Activated CD4-positive, alpha-beta T cell treated with anti-CD3 and anti-CD28 coated beads for 48 hours (primary cell): ENCODE measurements around the gene SLC27A1.
"Not testable (repeated sequence)": the region's sequence is repeated elsewhere in the genome, so short reads cannot be mapped to it uniquely, and the experiment has no call there.

Source experiments
- DNase-seq: peaks from one replicate; pipeline ENCODE4 v3.0.0-alpha.2; 2020

Gene SLC27A1

DNA sequence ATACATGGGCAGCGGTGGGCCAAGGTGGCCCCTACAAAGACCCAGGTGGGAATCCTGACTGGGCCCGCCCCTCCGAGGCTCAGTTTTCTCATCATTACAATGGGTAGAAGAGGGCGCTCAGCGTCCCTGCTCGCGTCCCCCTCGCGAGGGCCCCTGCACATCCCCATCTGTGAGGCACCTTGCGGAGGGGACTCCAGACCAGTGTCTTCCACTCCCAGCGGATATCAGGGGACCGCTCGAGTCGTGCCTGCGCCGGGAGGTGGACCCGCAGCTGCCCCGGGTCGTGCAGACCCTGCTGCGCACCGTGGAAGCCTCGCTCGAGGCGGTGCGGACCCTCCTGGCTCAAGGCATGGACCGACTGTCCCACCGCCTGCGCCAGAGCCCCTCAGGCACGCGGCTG, 69.8 kb downstream of the SLC27A1 start:
- no peak for DNase-seq

DNA sequence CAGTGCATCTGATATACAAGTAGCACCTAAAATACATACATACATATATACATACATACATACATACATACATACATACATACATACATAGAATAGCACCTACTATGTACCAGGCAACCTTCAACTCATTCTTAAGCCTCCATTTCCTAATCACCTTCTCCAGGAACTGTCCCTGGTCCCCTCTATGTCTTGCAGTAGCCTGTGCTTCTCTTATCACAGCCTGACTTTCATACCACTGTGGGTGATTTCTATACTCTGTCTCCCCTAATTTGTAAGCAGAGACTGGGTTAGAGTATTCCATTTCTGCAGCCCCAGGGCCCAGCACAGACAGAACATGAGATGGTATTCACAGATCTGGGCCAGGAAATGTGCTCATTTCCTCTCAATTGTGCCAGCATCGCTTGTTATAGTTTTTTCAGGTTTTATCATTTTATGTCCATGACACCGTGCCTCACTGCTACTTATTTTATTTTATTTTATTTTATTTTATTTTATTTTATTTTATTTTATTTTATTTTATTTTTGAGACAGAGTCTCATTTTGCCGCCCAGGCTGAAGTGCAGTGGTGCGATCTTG, 70.9 kb downstream of the SLC27A1 start:
- no peak for DNase-seq

DNA sequence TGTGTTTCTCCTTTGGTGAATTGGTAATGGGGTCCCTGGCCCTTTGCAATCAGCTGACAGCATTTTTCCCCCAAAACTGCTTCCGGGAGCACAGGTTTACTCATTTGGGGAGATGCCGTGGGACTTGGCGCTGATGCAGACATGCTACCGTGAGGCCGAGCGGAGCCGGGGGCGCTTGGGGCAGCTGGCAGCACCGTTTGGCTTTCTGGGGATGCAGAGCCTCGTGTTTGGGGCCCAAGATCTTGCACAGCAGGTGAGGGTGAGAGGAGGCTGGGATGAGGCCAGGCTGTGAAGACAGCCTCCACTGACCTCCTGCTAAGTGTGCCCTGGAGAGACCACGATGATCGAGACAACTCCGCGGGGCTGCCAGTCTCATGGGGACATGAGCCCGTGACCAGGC, 71.7 kb downstream of the SLC27A1 start:
- no peak for DNase-seq

DNA sequence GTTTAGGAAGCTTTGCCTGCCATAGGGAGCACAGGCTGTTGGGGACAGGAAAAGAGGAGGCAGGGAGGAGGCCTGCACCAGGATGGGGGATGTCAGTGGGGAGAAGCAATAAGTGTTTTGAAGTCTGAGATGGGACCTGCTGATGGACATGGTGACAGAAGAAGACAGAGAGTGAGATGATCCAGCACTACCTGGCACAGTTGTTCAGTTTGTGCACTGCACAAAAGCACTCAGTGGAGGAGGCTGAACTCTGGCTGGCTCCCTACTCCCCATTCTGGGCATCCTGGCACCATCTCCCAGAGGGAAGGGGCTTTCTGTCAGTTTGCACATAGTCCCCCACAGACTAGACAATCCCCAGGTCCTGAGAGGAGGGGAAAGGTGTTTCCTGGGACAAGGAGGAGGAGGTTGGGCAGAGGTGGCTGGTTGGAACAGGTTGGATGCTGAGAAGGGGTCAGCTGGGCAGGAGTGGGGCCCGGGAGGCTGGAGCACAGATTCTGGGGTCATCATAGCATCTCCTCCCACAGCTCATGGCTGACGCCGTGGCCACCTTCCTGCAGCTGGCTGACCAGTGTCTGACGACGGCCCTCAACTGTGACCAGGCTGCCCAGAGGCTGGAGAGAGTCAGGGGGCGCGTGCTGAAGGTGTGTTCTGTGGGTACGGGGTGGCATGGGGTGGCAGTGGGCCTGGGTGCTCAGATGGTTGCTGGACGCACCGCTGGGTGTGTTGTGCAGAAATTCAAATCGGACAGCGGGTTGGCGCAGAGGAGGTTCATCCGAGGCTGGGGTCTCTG, 72.7 kb downstream of the SLC27A1 start:
- DNase-seq, result no peak

DNA sequence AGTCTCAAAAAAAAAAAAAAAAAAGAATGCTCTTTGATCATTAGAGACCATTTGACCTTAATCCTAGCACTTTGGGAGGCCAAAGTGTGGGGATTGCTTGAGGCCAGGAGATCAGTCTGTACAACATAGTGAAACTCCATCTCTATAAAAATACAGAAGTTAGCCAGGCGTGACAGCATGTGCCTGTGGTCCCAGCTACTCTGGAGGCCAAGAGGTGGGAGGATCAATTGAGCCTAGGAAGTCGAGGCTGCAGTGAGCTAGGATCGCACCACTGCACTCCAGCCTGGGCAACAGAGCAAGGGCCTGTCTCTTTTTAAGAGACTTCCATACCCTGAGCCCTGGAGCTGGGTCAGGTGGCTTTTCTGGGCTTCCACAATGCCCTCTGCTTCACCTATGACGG, 73.7 kb downstream of the SLC27A1 start:
- DNase-seq, result no peak

DNA sequence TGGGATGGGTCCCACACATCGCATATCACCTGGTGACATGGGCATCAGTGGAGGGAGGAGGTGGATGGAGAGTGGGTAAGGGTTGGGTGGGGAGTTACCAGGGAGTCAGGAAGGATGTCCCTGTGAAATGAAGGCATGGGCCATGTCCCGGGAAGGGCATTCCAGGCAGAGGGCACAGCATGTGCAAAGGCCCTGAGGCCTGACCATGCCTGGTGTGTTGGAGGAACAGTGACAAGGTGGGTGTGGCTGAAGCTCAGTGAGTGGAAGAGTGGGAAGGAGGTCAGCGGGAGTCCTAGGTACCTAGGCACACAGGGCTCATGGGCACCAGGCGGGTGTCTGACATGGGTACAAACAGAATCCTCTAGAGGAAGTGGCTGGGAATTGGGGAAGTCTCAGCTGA, 74.1 kb downstream of the SLC27A1 start:
- DNase-seq, result no peak

DNA sequence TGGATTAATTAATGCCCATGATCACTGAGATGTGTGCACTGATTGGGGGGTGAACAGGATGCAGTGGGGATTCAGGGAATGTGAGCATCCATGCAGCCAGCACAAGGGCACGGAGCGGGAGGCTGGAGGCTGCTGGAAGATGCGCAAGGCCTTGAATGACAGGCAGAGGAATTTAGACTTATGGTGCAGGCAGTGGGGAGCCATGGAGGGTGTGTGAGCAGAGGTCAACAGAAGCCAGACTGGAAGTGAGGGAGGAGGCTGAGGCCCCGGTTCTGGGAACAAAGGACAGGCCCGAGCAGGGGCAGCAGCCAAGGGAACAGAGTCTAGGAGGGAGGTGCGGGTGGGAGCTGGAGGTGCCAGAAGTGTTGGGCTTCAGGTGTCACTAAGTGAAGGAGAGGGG, 77.8 kb downstream of the SLC27A1 start:
- DNase-seq, result no peak

DNA sequence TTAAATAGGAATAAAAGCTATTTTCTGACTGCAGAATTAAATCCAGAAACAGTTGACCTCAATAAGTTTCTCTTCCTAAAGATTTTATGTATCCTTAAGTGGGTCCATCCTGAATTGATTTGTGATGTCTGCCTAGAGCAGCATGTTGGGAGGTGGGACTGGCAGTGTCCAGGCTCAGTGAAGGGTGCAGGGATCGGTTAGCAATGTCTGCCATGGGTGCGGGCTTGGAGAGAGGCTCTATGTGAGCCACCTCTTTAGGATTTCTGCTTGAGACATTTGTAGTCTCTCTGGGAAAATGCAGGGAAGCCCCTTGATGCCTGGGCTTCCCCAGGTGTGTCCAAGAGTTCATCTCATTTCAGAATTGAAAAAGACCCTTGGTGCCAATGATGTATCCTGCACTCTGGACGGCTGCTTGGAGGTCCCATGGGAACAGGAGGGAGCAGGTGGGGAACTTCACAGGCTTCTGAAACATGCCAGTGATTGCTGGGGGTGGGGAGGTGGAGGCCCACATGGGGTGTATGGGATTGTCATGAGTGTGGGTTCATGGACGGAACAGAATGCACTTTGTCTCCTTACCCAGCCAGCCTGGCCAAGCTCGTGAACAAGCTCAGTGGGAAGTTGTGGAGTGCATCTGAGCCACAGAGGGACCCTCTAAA, 78.9 kb downstream of the SLC27A1 start:
- DNase-seq, result no peak

DNA sequence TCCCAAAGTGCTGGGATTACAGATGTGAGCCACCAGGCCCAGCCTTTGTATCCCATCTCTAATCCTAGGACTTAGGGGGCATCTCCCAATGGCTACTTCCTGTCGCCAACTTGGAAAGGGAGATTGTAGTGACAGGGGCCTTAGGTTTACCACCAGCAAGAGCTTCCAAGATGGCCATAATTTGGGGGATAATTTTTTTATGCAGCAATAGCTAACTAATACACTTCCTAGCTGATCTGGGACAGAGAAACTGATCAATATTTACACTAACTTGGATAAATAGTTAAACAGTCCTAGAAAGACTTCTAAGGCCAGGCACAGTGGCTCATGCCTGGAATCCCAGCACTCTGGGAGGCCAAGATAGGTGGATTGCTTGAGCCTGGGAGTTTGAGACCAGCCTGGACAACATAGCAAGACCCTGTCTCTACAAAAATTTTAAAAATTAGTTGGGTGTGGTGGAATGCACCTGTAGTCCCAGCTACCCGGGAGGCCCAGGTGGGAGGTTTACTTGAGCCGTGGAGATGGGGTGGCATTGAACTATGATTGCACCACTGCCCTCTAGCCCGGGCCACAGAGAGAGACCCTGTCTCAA, 79.8 kb downstream of the SLC27A1 start:
- DNase-seq, result no peak

DNA sequence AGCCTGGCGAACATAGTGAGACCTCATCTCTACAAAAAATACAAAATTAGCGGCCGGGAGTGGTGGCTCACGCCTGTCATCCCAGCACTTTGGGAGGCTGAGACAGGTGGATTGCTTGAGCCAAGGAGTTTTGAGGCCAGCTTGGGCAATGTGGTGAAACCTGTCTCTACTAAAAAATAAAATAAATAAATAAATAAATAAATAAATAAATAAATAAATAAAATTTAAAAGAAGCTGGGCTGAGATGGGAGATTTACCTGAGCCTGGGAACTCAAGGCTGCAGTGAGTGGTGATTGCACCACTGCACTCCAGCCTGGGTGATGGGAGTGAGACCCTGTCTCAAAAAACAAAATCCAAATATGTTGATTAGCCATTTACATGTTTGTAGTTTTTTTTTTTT, 82.4 kb downstream of the SLC27A1 start:
- not testable (repeated sequence) for DNase-seq

DNA sequence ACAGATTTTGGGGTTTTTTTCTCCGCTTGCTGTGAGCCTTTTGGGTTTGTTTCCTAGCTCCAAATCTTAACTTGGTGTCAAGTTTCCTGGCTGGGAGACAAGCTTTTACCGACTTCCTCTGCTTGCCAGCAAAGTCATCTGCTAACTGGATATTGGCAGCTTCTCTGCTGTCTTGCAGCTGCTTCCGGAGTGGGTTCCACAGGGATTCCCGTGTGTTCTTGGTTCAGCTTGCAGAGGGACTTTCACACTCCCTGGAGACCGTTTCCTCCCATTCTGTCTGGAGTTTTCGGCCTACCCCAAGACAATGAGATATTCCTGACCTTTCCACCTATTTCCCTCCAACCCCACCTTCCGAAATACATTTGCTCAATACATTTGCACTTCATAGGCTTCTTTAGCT, 82.9 kb downstream of the SLC27A1 start:
- no peak for DNase-seq

DNA sequence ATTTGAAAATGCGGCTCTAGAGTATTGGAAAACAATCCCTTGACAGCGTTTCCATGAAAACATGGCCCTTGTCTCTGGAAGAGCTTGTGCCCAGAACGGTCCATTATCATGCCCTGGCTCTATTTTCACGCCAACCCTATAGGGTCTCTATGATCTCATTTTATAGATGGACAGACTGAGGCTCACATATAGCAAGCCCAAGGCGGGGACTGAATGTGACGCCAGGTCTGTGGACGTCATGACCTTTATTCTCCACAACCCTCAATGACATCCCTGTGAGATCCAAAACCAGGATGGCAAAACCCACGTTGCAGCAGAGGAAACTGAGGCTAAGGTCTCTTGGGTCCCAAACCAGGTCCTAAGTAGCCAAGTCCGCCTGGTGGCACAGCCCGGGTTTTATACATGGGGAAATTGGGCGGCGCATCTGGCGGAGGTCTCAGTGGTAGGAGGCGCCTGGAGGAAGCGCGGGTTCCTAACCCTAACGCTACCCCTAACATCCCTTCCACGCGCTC, 84.7 kb downstream of the SLC27A1 start:
- DNase-seq, result no peak

DNA sequence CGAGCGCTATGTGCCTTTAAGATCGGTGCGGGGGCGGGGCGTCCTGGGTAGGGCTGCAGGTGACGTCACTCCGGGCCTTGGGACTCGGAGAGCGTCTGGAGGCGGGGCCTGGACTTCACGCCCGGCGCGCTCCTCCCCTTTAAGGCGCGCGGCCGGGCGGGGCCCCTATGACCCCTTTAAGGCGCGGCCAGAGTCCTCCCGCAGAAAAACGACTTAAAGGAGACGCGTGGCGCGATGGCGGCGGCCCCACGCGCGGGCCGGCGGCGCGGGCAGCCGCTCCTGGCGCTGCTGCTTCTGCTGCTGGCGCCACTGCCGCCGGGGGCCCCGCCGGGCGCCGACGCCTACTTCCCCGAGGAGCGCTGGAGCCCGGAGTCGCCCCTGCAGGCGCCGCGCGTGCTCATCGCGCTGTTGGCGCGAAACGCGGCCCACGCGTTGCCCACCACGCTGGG, 85.2 kb downstream of the SLC27A1 start, which contains the start of gene COLGALT1:
Gene COLGALT1 (plus strand): TSS at position 170 of the 449 bp plus-strand sequence. CDS start 65 bp downstream, at position 235.
- peak; percentile 100 for DNase-seq
